ENCODE measurements around the gene TBC1D10B.
"Not testable (repeated sequence)": the region's sequence is repeated elsewhere in the genome, so short reads cannot be mapped to it uniquely, and the experiment has no call there.

Gene TBC1D10B

GRCh38 chr16:30397776-30398660 is 27.7 kb upstream of the TBC1D10B start:
- no peak for DNase-seq (ENCODE audit: low read depth, low spot score)

GRCh38 chr16:30397056-30397455 is 26.8 kb upstream of the TBC1D10B start:
- no peak for DNase-seq (ENCODE audit: low read depth, low spot score)

GRCh38 chr16:30396627-30397026 is 26.3 kb upstream of the TBC1D10B start:
- DNase-seq (ENCODE audit: low read depth, low spot score) = not testable (repeated sequence)

- no peak for DNase-seq (ENCODE audit: low read depth, low spot score)
Measured at GRCh38 chr16:30395992-30396585, 25.8 kb upstream of the TBC1D10B start.

- DNase-seq (ENCODE audit: low read depth, low spot score) = peak; percentile 91
Measured at GRCh38 chr16:30395155-30395991, 25.1 kb upstream of the TBC1D10B start, which contains the start of gene ZNF48. Gene ZNF48, plus strand, starts transcription at chr16:30395420. Its CDS starts 375 bp downstream, at chr16:30395795.

- peak; percentile 67 for DNase-seq (ENCODE audit: low read depth, low spot score)
Measured at GRCh38 chr16:30394592-30395154, 24.4 kb upstream of the TBC1D10B start.

GRCh38 chr16:30383521-30383920 is 13.2 kb upstream of the TBC1D10B start:
- no peak for DNase-seq (ENCODE audit: low read depth, low spot score)

GRCh38 chr16:30382111-30382881 is 12.0 kb upstream of the TBC1D10B start, which contains the start of gene SEPTIN1:
Gene SEPTIN1, minus strand, starts transcription at chr16:30382561. Its CDS starts 19 bp downstream, at chr16:30382542.
- no peak for DNase-seq (ENCODE audit: low read depth, low spot score)

GRCh38 chr16:30381291-30382041 is 11.2 kb upstream of the TBC1D10B start:
- DNase-seq (ENCODE audit: low read depth, low spot score) = peak; percentile 63

GRCh38 chr16:30380803-30381208 is 10.5 kb upstream of the TBC1D10B start:
- peak; percentile 65 for DNase-seq (ENCODE audit: low read depth, low spot score)

GRCh38 chr16:30380072-30380802 is 9.9 kb upstream of the TBC1D10B start:
- DNase-seq (ENCODE audit: low read depth, low spot score) = no peak

GRCh38 chr16:30379158-30379783 is 9.0 kb upstream of the TBC1D10B start:
- DNase-seq (ENCODE audit: low read depth, low spot score) = no peak

GRCh38 chr16:30378236-30379157 is 8.2 kb upstream of the TBC1D10B start:
- DNase-seq (ENCODE audit: low read depth, low spot score) = peak; percentile 99

GRCh38 chr16:30377812-30378235 is 7.5 kb upstream of the TBC1D10B start:
- DNase-seq (ENCODE audit: low read depth, low spot score) = peak; percentile 91

- DNase-seq (ENCODE audit: low read depth, low spot score) = peak; percentile 59
Measured at GRCh38 chr16:30377050-30377811, 6.9 kb upstream of the TBC1D10B start.

GRCh38 chr16:30376461-30376902 is 6.2 kb upstream of the TBC1D10B start:
- DNase-seq (ENCODE audit: low read depth, low spot score) = no peak

GRCh38 chr16:30375864-30376263 is 5.6 kb upstream of the TBC1D10B start:
- peak; percentile 52 for DNase-seq (ENCODE audit: low read depth, low spot score)
